ENCODE results near the gene TMF1.

Gene TMF1

DNA sequence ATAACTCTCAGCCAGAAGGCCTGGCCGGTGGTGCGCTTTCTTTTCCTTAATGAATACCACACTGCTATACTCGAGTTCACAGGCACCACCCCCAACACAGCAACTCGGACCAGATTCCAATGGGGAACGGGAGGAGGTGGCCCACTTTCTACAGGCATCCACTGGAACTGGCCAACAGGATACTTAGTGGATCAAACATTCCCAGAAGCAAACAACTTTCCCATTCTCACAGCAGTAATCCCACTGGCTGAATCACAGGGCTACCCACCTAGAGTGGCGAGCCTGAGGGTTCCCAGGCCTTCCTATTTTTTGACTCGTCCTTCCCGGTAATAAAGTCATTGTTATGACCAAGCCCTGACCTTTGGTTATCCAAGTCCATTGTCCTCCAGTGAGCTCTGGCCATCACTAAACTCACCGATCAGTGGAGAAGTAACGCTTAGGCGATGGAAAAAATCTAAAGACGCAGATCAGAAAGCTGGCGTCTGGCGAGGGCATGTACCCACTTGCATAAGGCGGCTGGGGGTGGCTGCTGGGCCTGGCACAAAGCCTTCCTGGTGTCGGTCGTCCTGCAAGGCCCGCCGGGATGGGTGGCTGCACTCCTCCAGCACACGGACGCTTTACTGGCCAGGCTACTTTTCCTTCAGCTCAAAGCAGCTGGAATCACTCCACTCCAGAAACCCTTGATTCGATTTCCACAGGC lies 39.9 kb downstream of the TMF1 start:
- no peak for DNase-seq

DNA sequence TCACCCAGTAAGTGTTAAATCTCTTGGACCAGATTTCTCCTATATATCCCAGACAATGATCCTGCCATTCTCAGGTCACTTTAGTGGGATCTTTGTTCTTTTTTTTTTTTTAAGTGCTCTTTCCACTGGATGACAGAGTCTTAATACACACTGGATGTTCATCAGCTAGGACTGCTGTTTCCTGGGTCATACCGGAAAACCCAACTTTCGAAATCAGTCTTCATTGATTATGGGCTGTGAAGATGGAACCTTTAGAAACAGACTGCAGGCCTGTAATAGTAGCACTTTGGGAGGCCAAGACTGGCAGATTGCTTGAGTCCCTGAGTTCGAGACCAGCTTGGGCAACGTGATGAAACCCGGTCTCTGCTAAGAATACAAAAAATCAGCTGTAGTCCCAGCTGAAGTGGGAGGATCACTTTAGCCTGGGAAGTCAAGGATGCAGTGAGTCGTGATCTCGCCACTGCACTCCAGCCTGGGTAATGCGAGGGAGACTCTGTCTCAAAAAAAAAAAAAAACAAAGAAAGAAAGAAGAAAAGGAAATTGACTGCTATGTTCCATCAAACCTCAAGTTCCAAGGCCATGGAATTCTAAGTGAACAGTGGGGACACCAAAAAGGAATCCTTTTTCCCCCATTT lies 40.9 kb downstream of the TMF1 start:
- no peak for DNase-seq

GRCh38 chr3:69009559-69010410 lies 42.3 kb downstream of the TMF1 start:
- no peak for DNase-seq

GRCh38 chr3:69008980-69009379 lies 43.2 kb downstream of the TMF1 start:
- DNase-seq: no peak

GRCh38 chr3:69005791-69006482 lies 46.2 kb downstream of the TMF1 start:
- DNase-seq: no peak

DNA sequence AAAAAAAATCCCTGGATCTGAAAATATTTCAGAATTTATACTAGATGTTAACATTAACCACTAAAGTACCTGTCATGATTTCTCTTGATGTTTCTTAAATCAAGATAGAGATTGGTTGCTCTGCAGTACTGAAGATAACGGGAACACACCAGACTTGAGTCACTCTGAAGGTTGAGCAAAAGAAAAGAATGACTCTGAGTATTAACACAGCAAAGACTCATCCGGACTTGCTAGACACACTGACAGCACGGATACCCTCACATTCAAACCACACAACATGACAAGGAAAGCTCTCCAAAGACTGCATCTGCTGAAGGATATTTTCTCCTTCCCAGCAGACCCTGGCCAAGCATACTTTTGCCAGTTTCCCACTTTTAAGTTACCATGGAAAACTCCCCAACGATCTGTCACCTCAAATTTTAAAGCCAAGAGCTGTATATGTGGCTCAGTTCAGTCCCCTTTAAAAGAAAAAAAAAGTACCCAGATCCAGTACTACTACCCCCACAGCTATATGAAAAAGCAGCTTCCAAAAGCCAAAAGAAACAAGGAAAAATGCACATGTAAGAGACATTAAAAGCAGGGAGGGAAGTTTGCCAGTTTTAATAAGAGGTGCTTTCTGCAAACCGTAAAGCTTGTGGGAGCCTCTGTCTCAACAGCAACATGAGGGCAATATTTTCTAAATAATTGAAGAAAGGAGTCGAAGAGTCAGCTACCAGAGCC lies 46.9 kb downstream of the TMF1 start:
- no peak for DNase-seq

DNA sequence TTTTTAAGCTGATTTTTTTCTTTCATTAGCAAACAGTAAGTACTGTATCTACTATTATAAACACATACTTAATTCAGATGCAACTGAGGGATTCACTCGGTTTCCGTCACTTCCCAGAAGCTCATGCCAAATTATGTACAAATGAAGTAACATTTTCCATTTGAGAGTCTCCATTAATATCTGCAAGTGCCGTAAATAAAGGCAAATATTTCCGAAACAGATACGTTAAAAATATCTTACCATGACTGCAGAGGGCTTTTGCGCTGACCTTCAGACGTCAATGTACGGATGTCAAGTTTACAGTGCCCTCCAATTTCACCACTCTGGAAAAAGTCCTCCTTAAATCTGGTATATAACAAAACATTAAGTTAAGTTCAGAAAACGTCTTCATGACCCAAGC lies 48.0 kb downstream of the TMF1 start:
- no peak for DNase-seq

DNA sequence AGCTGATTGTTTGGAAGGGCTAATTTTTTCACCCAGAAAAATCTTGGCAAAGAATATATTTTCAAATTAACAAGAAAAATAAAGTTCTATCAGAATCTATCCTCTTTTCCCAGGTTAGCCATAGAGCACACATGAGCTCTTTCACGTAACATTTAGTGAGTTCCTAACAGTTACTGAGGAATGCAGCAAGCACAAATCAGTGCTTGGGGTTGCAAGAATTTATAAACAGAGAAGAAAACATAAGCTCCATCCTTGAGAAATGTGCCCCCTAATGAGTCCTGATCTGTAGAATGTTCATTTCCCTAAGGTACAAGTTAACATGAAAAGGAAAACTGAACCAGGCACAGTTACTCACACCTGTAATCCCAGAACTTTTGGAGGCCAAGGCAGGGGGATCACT lies 52.5 kb downstream of the TMF1 start:
- no peak for DNase-seq

DNA sequence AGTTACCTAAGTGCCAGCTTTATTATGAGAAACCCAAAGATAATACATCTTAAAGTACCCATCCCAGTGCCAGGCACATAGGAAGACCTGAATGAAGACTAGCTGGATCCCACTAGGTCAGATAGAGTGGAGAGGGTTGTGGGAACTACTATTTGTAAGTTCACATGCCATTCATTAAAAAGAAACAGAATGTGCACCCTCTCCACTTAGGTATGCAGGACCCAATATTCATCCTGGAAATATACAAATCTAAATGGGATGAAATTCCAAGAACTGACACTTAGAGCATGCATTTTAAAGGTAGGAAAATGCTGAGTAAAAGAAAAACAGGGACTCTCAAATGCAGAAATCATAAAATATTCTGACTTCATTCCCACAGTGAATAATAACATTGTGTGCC lies 53.0 kb downstream of the TMF1 start:
- no peak for DNase-seq

DNA sequence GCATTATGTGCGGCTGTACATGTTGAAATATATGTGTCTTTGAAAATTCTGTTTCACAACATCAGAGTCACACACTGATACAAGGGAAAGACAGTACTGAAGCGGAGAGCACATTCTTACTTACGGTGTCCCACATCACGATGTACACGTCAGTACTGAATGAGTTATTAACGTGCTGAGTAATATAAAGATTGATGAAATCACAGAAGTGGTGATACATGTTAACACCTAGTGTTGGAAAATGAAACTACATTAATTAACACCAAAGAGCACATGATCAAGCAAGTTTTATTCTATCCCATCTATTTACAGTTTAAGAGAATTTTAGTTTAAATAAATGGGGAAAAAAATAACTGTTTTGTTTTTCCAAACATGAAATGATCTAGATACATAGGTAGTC lies 54.2 kb downstream of the TMF1 start:
- no peak for DNase-seq

GRCh38 chr3:68996356-68996995 lies 55.7 kb downstream of the TMF1 start:
- DNase-seq: no peak

DNA sequence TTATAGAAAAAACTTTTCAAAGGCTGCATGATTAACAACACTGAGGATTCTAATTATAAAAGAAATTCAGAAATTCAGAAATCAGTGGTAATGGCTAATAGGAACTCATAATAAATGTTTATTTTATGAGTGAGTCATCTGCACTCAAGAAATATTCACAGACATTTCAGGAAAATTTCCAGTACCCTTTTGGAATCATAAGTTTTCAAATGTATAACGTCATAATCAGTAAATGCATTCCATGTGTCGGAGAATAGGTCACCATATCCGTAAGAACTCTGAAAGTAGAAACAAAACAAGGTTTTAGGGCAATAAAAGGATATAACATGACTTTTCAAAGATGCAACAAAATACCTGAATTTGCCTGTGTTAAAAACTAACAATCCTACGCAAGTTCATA lies 63.4 kb downstream of the TMF1 start:
- DNase-seq: no peak

DNA sequence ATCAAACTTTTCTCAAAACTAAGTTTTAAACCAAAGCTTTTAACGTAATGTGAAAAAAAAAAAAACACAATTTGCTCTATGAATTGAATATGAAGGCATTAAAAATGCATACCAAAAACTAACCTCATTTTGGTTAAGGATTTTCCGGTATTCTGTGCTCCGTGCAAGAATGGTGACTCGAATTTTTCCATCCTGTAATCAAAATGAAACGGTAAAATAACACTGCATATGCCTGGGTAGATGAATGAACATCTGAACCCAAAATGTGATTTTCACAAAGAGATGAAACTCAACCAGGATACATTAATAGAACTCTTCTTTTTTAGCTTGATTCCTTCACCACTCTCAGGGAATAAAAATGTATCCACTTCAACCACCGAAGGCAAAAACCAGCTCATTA lies 64.8 kb downstream of the TMF1 start:
- DNase-seq: no peak

GRCh38 chr3:68986496-68987208 lies 65.5 kb downstream of the TMF1 start:
- no peak for DNase-seq

GRCh38 chr3:68985146-68985790 lies 66.9 kb downstream of the TMF1 start:
- DNase-seq: no peak

- no peak for DNase-seq
Observed at GRCh38 chr3:68984011-68984530, 68.1 kb downstream of the TMF1 start.

- no peak for DNase-seq
Observed at GRCh38 chr3:68977486-68978167, 74.5 kb downstream of the TMF1 start.

GRCh38 chr3:68974711-68975110 lies 77.4 kb downstream of the TMF1 start:
- no peak for DNase-seq

DNA sequence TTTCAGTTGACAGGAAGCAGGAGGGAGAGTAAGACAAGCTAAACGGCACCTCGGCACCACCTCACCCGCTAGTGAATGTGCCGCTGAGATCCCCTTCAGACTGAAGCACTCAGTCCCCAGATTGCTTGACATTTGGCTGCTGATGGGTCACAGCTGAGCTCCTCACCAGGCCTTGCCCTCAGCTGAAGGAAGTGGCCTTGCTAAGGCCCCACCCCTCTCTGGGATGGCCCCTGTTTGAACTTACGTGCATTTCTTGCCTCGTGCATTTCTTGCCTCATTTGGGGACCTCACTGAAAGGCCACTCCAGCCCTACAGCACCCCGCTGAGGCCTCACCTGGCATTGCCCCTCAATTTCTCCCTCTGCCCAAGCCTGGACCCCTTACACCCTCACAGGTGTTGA lies 78.5 kb downstream of the TMF1 start:
- DNase-seq: no peak

DNA sequence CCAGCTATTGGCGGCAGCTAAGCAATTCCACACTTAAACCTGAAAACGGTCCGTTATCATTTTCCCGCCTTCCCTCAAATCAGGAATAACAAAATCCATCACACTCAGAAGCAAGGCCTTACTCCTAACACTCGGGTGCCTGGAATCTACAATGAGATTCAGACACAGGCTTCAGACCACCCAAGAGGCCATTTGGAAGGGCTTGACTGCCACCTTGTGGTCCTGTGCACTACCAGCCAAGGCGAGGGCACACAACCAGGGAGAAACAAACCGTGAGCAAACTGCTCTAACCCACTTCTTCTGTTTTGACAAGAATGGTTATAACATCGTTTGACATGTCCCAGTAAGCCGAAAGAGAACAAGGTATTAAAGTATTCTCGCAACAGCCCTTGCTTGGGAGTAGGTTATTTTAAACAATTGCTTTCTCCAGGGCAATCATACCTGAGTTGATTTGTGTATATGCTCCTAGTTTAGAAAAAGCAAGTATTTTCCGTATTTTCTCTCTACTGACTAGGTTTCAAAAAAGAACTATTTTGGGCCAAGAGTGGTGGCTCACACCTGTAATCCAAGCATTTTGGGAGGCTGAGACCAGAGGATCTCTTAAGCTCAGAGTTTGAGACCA lies 79.7 kb downstream of the TMF1 start:
- DNase-seq: no peak
